GM18508 (cell line): Measurements from ENCODE around the gene RASA2.
"Not testable (repeated sequence)": the region's sequence is repeated elsewhere in the genome, so short reads cannot be mapped to it uniquely, and the experiment has no call there.

Source experiments
- ATAC-seq: cut with Tn5 transposase; IDR thresholded peaks from one replicate; pipeline ENCODE4 v1.9.1; 2021; ENCODE audit warnings: moderate number of reproducible peaks; ENCODE audit not compliant: insufficient read depth, unreplicated experiment

Gene RASA2

DNA sequence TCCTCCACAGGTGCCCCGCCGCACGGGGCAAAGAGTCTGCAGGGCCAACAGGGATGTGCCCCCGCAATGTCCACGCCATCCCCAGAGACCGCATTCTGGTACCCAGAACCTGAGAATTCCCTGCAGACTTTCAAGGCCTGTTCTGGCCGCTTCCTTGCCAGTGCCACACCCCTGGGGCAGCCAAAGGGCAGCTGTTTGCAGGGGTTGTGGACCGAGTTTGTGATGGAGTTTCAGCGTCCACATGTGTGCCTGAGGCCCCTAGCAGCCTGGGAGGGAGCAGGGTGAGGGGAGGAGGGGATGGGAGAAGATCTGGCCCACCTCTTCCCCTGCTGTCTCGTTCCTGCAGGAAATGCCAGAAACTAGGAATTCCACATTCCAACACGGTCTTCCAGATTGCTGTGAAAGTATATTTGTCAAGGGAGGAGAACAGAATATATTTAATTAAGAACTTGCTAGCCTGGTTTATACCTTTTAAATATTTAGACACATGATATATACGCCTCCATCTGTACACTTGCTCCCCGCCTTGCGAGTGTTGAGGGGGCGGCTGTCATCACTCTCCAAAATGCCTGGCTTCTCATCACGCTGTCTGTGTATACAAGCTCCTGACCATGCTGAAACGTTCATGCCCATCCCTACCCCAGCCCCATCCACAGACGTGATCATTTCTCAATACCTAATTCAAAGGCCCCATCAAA, 31.1 kb upstream of the RASA2 start:
- ATAC-seq = no peak

- no peak for ATAC-seq
Measured at GRCh38 chr3:141456301-141456625, 30.6 kb upstream of the RASA2 start.

DNA sequence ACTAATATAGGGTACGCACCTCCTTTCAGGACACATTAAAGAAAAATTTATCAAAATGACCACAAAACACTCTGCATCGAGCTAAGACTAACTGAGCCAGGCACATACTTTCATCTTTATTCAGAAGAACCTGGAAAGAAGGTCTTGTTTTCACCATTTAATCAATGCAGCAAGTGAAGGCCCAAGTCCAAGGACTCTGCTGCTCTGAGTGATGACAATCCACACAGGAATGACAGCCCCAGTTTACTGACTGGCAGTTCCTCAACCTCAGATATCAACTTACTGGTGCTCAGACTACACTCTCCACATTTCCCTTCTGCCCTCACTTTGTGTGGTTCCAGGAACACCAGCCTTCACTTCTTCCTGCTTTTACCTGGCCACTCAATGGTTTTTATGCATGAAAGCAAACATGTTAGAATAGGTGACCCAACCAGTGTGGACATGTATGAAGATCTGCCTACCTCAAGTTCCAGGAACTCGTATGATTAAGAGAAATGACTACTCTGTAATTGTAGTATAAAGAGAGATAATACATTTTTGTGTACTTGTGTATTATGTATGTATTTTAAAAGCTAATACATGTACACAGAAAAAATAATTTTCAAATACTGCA, 29.1 kb upstream of the RASA2 start:
- ATAC-seq = no peak

DNA sequence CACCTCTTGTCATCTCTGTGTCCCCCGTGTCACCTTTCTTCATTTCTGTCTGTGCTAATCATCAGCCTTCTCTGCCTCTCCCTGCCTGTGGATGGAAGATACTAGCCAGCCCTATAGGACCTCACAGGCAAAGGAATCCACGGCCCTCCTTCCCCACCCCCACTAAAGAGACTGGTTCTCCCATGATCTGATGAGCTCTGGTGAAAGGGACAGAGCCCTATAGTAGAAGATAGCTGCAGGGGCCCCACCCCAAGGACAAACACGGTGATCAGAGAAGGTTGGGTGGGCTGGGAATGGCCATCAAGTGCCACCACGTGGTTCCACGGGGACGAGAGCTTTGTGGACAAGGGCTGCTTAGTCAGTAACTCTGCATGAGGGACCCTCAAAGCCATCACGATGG, 27.8 kb upstream of the RASA2 start:
- ATAC-seq = no peak

DNA sequence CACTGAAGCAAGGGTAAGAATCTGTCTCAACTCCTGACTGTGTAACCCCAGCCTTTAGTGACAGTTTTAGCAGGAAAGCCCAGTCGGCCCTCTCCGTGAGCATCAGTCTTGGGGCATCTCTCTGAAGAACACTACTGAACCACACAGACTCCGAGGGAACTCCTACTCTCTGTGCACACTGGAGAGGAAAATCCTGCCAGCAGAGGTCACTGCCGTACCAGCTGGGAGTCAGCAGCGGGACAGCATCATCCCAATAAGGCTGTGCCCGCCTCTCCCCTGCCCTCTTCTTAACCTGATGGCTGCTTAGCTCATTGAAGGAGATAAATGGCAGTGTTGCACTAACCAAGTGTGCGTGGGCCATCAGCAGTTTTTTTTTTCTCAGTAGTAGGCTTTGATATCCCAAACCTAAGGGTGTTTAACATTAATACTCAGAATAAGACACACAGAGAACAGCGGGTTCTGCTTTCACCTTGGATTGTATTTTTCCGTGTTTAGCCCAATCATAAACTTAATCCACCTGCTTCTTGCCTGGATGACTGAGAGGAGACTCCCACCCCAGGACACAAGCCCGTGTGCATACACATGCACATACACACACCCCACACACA, 26.6 kb upstream of the RASA2 start:
- ATAC-seq = no peak

DNA sequence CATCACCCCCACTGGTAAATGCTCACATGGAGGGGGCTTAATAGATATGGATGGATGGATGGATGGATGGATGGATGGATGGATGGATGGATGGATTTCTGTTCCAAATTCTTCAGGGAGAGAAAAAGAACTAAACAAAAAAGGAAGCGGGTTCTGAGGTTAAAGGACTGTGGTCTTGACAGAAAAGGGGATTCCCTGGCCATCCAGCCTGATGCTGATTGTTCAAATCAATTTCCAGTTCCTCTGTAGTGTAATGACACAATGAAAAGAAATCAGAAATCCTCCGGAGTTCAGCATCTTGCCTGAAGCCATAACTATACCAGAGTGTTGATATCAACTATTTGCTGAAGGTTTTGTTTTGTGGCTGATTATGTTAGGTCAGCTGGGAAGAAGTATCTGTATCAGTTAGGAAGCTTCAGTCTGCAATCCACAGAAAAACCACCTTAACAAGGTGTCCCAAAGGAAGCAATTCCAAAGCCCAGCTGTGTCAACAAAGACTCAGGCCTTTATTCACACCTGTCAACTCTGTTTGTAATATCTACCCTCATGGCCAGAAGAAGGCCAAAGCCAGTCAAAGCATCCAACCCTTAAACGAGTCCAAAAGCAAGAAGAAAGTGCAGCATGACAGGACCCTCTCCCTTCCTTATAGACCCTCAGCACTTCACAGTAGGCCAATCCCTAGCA, 24.5 kb upstream of the RASA2 start:
- no peak for ATAC-seq

DNA sequence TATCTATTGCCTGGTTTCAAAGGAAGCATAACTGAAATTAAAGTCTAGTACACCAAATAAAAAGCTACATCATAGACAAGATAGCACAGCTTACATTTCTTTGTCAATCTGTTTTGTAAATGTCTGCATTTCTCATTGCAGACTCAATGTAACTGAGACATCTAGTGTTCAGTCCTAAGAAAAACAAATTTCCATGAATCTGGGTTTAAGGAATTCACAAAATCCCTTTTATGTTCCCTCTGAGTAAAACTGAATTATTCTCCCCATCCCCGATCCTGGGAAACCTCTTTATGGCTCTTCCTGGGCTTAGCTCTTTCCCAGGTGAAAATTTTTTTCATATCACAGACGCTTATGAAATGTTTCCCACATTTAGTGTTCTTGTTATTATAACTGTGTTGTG, 21.6 kb upstream of the RASA2 start:
- no peak for ATAC-seq

DNA sequence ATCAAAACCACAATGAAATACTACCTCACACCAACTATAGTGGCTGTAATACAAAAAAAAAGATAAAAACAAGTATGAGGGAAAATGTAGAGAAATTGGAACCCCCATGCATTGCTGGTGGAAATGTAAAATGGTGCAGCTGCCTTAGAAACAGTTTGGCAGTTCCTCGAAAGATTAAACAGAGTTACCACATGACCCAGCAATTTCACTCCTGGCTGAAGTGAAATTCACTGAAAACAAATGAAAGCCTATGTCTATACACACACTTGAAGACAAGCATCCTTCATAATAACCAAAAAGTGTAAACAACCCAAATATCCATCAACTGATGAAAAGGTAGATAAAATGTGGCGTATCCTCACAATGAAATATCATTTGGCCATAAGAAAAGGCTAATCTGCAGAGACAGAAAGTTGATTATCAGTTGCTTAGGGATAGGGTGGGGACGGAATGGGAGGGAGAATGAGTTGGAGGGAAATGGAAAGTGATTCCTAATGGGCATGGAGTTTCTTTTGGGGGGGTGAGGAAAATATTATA, 20.1 kb upstream of the RASA2 start:
- no peak for ATAC-seq

DNA sequence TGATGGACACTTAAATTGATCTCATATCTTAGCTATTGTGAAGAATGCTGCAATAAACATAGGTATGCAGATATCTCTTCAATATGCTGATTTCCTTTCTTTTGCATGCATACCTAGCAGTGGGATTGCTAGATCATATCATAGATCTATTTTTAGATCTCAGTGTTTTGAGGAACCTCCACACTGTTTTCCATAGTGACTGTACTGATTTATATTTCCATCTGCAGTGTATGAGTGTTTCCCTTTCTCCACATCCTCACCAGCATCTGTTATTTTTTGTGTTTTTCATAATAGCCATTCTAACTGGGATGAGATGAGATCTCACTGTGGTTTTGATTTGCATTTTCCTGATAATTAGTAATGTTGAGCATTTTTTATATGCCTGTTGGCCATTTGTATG, 17.1 kb upstream of the RASA2 start:
- ATAC-seq = no peak

DNA sequence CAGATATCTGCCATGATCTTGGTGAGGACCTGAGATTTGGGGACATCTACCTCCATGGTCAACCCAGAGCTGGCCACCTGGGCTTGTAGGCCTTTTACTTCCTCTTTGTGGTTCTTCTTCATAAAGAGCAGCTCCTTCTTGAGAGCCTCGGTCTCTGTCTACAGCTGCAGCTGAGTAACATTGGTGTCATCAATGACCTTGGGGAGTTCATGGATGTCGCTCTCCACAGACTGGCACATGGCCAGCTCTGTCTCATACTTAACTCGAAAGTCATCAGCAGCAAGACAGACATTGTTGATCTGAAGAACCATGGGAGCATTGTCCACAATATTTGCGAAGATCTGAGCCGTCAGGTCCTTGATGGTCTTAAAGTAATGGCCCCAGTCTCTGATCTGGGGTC, 15.7 kb upstream of the RASA2 start:
- ATAC-seq = no peak

DNA sequence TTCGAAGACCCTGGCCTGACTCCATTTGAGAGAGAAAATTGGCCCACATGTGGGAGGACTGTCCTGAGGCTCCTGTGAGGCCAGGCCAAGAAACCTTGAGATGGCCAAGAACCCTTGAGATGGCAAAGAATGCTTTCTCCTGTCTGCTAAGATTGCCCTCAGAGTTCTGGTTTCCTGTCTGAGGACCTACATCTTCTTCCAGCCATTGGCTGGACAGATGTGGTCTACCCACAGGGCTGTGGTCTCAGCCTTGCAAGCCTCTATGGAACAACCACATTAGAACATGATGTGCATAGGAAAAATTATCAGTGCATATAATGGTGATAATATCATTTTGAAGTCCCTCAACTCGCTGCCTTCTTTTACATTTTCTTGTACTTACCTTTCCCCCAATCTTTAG, 10.8 kb upstream of the RASA2 start:
- no peak for ATAC-seq

DNA sequence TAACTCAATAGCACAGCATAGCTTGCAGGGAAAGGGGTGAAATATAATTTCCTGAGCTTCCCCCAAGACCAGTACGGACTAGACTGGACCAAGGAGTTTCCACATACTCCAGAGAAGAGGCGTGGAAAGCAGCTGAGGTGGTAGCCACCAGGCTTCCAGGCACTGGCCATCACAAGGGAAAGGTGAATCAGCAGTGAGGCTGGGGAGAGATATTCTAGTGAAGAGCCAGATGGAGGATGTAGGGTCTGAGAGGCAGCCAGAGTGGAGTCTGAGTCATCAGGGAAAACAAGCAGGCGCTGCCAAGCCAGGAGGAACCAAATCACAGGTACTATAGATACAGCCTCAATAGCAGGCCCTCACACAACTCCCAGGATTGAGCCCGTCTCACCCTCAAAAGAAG, 9.6 kb upstream of the RASA2 start:
- ATAC-seq = no peak

- no peak for ATAC-seq
Measured at GRCh38 chr3:141478139-141478538, 8.7 kb upstream of the RASA2 start.

DNA sequence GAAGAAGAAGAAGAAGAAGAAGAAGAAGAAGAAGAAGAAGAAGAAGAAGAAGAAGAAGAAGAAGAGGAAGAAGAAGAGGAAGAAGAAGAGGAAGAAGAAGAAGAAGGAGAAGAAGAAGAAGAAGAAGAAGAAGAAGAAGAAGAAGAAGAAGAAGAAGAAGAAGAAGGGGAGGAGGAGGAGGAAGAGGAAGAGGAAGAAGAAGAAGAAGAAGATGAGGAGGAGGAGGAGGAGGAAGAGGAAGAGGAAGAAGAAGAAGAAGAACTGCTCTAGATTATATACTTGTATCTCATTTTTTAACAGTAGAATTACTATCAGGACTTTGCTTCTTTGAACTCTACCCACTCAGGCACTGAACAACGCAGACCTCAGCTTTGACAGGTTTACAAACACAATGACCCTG, 8.0 kb upstream of the RASA2 start:
- not testable (repeated sequence) for ATAC-seq

DNA sequence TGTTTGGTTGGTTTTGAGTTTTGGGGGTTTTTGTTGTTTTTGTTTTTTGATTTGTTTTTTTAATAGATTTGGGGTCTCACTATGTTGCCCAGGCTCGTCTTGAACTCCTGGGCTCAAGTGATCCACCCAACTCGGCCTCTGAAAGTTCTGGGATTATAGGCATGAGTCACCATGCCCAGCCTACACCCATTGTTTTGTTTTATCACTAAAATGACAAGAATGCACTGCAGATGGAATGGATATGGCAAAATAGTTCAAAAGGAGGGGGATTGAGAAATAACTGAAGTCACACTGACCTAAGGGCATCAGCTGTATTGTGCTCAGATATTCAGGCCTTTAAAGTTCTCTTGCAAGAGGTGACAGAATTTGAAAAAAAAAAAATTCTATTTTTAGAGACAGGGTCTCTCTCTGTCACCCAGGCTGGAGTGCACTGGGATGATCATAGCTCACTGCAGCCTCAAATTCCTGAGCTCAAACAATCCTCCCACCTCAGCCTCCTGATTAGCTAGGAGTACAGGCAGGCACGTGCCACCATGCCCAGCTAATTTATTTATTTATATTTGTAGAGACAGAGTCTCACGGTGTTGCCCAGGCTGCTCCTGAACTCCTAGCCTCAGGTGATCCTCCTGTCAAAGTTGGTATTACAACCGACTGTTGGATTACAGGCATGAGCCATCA, 4.4 kb upstream of the RASA2 start:
- no peak for ATAC-seq

- no peak for ATAC-seq
Measured at GRCh38 chr3:141484701-141485287, 2.0 kb upstream of the RASA2 start.

DNA sequence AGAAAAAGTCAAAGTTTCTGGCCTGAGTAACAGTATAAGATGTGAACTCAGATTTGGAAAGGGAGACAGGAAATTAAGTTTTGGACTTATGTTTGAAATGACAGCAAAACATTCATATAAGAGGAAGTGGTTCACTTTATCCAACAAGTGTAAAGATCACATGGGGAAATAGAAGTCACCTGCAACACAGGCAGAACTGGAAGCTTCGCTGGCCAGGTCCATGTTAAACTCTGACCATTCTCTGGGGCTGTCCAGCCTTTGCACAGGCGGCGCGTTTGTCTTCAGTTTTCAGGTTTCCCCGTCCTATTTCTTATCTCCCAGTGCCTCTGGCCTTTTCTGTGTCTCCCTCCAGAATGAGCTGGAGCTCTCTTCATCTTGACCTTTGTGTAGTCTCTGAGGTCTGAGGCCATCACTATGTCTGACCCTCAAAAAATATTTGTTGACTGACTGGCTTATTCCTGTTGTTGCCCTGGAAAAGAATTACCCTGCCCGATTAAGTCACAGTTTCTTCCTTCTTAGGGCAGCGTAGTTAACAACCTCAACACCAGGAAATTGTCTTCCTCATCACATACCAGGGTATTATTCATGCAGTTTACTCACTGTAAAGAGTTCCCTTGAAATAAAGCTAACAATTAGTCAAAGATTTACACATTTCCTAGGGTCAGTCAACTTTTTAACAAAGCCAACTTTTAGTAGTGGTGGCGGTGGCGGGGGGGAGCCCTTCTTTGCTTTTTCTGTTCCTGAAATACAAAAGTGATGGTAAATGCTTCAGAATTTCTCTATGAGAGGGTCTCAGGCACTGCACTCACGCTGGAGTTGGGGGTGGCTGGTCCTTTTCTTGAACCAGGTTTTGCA, 959 bp upstream of the RASA2 start:
- no peak for ATAC-seq

- ATAC-seq = no peak
Measured at GRCh38 chr3:141486496-141486745, 406 bp upstream of the RASA2 start.

GRCh38 chr3:141487521-141488252, 860 bp downstream of the RASA2 start:
- ATAC-seq = no peak
